Panc1 (cell line): ENCODE results near the gene LIMK2. TPM values are rescaled to one million over a fixed set of nuclear protein-coding genes. Genes with fewer than 3 reads are reported as not detected.
"Not testable (repeated sequence)": the region's sequence is repeated elsewhere in the genome, so short reads cannot be mapped to it uniquely, and the experiment has no call there.

ENCODE experiments used
- ATAC-seq: fragments of 200-7000 bp; cut with Tn5 transposase; 2 replicates; pipeline ENCODE4 v1.9.1; 2020; ENCODE audit warnings: mild to moderate bottlenecking, moderate library complexity
- BruUV-seq: library from RNA; stranded (reverse); fragments of 400-500 nt; replicated peaks from 2 replicates; lab custom pipeline; 2021; lab: Mats Ljungman, UMichigan
- CTCF ChIA-PET: fragments of 300-600 bp; sonication (Branson Sonifier 250); formaldehyde crosslinking; loops from one replicate; lab custom pipeline; 2022; ENCODE audit warnings: antibody characterized with exemption; lab: Charles Lee
- POLR2A ChIA-PET: fragments of 300-600 bp; sonication (Branson Sonifier 250); formaldehyde crosslinking; loops from one replicate; lab custom pipeline; 2022; ENCODE audit warnings: antibody characterized with exemption; lab: Charles Lee
- DNase-seq: peaks from one replicate; pipeline ENCODE4 v3.0.0-alpha.2; 2010; ENCODE audit warnings: low read depth, low spot score
- H3K27ac ChIP-seq: 2 replicates; pipeline ENCODE4 v1.5.1; 2011; ENCODE audit warnings: mild to moderate bottlenecking, low read length, inconsistent platforms
- H3K27me3 ChIP-seq: fragments of 200-500 bp; sonication (Bioruptor generic); 2 replicates; pipeline ENCODE4 v1.6.0; 2014; ENCODE audit warnings: low read length, inconsistent platforms; ENCODE audit not compliant: control insufficient read depth, insufficient read depth
- H3K36me3 ChIP-seq: fragments of 200-500 bp; sonication (Bioruptor generic); 2 replicates; pipeline ENCODE4 v1.5.1; 2014; ENCODE audit warnings: inconsistent platforms, mild to moderate bottlenecking, low read length, moderate library complexity; ENCODE audit not compliant: control insufficient read depth, insufficient read depth
- H3K4me1 ChIP-seq: 2 replicates; pipeline ENCODE4 v1.5.1; 2011; ENCODE audit warnings: inconsistent platforms, mild to moderate bottlenecking, low read length, moderate library complexity; ENCODE audit not compliant: control insufficient read depth, insufficient read depth
- H3K4me3 ChIP-seq, 2 experiments: 2 replicates each; pipeline ENCODE4 v1.5.1; 2011 to 2012; ENCODE audit warnings: low read depth in 2 of 2, low read length in 2 of 2, mild to moderate bottlenecking in 2 of 2, inconsistent platforms in 1 of 2, moderate library complexity in 1 of 2
- H3K9me3 ChIP-seq: fragments of 200-500 bp; sonication (Bioruptor generic); 2 replicates; pipeline ENCODE4 v1.5.1; 2014; ENCODE audit warnings: low read depth, mild to moderate bottlenecking, inconsistent platforms, low read length, moderate library complexity; ENCODE audit not compliant: control insufficient read depth, insufficient read depth
- POLR2AphosphoS5 ChIP-seq: IDR thresholded peaks from 2 replicates; pipeline ENCODE4 v1.6.1; 2012; ENCODE audit warnings: mild to moderate bottlenecking, low read depth, low read length, moderate library complexity
- SIN3A ChIP-seq: IDR thresholded peaks from 2 replicates; pipeline ENCODE4 v1.6.1; 2012; ENCODE audit warnings: low read depth, mild to moderate bottlenecking, low read length, moderate library complexity, borderline replicate concordance; ENCODE audit not compliant: insufficient read depth
- TCF7L2 ChIP-seq: IDR thresholded peaks from 2 replicates; pipeline ENCODE4 v1.6.1; 2011; ENCODE audit warnings: mild to moderate bottlenecking, low read depth, low read length, inconsistent platforms
- in situ Hi-C: cut with HindIII; loops from 2 replicates; pipeline ENCODE4 v1.10.0; 2016; ENCODE audit warnings: low sequenced_read_pairs, low pct_unique_long_range_greater_than_20kb
- intact Hi-C: fragments of 100-400 bp; cut with micrococcal nuclease; formaldehyde crosslinking; loops from one replicate; pipeline ENCODE4 v1.10.0; 2022; ENCODE audit not compliant: unreplicated experiment
- total RNA-seq: library from RNA; stranded (reverse); gene quantifications from one replicate; pipeline ENCODE4 v1.2.1, GENCODE V29; 2021; ENCODE audit not compliant: unreplicated experiment
- TF ChIP-seq, protein P1 (sequence below): fragments of 450-650 bp; IDR thresholded peaks from 2 replicates; pipeline ENCODE4 v1.5.1; 2017; ENCODE audit warnings: mild to moderate bottlenecking

Gene LIMK2
- total RNA-seq, 1 experiment from 2014 or later, result 12.6 TPM

DNA sequence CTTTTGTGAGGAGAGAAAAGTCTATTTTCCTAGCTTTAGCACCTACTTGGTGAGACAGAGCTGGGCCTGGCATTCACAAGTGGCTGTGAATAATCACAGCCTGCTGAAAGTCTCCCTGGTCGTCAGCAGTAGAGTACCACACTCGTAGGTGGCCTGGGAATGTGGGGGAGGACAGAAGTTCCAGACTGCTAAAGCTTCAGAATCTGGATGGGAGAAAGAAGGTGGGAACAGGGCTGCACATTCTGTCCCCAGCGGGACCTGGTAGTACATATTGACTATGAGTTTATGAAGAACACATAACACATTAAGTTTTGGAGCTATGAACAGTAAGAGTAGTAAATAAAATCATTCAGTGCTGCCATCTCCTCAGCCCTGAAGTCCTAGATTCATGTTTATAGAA lies 19.0 kb upstream of the LIMK2 start:
- DNase-seq, result no peak
- peaks cover 7% of the 10 kb centered on the region for H3K36me3 ChIP-seq

DNA sequence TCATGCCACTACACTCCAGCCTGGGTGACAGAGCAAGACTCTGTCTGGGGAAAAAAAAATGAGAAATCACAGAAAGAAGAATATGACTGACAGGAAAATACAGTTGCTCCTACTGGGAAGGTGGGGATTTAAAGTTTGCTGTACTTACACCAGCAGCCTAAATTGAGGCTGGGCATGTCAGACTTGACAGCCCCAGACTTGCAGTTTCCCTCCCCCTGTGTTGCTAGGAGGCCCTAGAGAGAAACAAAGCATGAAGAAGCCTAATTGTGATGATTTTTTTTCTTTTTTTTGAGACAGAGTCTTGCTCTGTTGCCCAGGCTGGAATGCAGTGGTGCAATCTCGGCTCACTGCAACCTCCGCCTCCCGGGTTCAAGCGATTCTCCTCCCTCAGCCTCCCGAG lies 17.4 kb upstream of the LIMK2 start:
- DNase-seq, H3K4me1 ChIP-seq, CTCF ChIA-PET, H3K27me3 ChIP-seq, in situ Hi-C loops, intact Hi-C loops, H3K36me3 ChIP-seq, H3K27ac ChIP-seq, POLR2A ChIA-PET, ATAC-seq, H3K9me3 ChIP-seq, BruUV-seq, H3K4me3 ChIP-seq: not testable (repeated sequence)

More for the DNA sequence above, 19.0 kb upstream of the LIMK2 start:
- no peak for TF ChIP-seq TCF7L2
- no peak for TF ChIP-seq POLR2AphosphoS5
- no peak for TF ChIP-seq SIN3A
- TF ChIP-seq, protein P1, sequence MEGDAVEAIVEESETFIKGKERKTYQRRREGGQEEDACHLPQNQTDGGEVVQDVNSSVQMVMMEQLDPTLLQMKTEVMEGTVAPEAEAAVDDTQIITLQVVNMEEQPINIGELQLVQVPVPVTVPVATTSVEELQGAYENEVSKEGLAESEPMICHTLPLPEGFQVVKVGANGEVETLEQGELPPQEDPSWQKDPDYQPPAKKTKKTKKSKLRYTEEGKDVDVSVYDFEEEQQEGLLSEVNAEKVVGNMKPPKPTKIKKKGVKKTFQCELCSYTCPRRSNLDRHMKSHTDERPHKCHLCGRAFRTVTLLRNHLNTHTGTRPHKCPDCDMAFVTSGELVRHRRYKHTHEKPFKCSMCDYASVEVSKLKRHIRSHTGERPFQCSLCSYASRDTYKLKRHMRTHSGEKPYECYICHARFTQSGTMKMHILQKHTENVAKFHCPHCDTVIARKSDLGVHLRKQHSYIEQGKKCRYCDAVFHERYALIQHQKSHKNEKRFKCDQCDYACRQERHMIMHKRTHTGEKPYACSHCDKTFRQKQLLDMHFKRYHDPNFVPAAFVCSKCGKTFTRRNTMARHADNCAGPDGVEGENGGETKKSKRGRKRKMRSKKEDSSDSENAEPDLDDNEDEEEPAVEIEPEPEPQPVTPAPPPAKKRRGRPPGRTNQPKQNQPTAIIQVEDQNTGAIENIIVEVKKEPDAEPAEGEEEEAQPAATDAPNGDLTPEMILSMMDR, result no peak
- no TSS peak for BruUV-seq
- Histone ChIP-seq H3K27me3 (no peaks in the 10 kb centered on the region), H3K4me3 (no peak overlapping the region), H3K27ac (no peak overlapping the region), H3K4me1 (no peaks in the 10 kb centered on the region), H3K9me3 (no peaks in the 10 kb centered on the region)
- no peak for ATAC-seq
- CTCF ChIA-PET, result interaction anchor here (0.8 kb wide), 1 partner anchor 17 kb away, joined by 9 read pairs; no protein-coding TSS in a partner anchor
- in situ Hi-C loops (no loop called here), intact Hi-C loops (no loop called here)
- POLR2A ChIA-PET, result no interaction called here

DNA sequence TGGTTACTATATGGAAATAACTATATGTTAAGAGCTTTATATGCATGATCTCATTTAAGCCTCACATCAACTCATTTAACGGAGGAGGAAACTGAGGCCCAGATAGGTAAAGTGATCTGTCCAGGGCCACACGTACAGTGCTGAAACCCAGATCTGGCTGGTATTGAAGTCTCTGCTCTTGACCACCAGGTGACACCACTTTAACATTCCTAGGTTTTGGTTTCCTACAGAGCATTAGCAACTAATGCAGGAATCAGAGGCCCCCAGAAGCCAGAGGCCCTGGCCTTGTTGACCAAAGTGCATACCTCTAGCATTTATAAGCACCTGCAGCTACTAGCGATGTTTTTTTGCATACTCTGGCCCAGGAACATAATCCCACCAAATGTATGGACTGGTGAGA lies 12.9 kb upstream of the LIMK2 start:
- Histone ChIP-seq H3K4me3 (no peak overlapping the region), H3K27me3 (no peaks in the 10 kb centered on the region), H3K9me3 (no peaks in the 10 kb centered on the region), H3K4me1 (no peaks in the 10 kb centered on the region), H3K27ac (no peak overlapping the region), H3K36me3 (peaks cover 7% of the 10 kb centered on the region)
- no TSS peak for BruUV-seq
- POLR2A ChIA-PET, result interaction anchor here (0.7 kb wide), 1 partner anchor 92 kb away, joined by 3 read pairs; the partner anchor contains the start of gene SELENOM
- ATAC-seq (no peak), DNase-seq (no peak)
- TF ChIP-seq, protein P1, result peak; percentile 24; the same call in 1 of the 2 replicates
- no peak for TF ChIP-seq TCF7L2
- CTCF ChIA-PET, result interaction anchor here (0.7 kb wide), 2 partner anchors 35 to 92 kb away, joined by 3 read pairs; partner anchors contain the start of gene SELENOM
- intact Hi-C loops, result no loop called here
- in situ Hi-C loops, result no loop called here

DNA sequence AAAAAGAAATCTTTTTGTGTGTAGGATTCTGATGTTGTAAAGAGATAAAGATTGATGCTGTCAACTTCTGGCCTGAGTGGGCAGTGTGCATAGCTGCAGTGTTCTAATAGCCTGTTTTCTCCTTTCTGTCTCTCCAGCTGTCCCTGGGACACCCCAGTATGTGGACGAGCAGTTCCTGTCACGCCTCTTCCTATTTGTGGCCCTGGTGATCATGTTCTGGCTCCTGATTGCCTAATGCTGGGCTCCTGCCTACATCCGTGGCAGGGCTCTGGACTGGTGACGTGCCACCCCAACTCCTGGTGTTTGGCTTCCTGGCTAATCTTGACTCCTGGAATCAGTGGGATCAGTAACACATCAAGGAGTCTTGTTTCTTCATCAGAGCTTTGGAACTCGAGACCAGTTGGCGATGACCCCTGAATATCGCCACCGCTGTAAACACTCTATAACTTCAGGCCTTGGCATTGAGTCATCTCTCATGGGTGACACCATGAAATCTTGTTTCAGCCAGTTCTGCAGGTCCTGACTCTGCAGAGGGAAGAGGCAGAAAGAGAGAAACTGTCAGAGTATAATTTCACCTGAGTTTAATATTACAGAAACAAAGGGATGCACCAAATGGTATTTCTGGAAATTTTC lies 7.6 kb upstream of the LIMK2 start:
- BruUV-seq, POLR2A ChIA-PET, in situ Hi-C loops, H3K36me3 ChIP-seq, intact Hi-C loops, H3K4me3 ChIP-seq, H3K27me3 ChIP-seq, H3K27ac ChIP-seq, H3K9me3 ChIP-seq, DNase-seq, ATAC-seq, H3K4me1 ChIP-seq: not testable (repeated sequence)
- CTCF ChIA-PET, result interaction anchor here (0.7 kb wide), 1 partner anchor 34 kb away, joined by 3 read pairs; no protein-coding TSS in a partner anchor

DNA sequence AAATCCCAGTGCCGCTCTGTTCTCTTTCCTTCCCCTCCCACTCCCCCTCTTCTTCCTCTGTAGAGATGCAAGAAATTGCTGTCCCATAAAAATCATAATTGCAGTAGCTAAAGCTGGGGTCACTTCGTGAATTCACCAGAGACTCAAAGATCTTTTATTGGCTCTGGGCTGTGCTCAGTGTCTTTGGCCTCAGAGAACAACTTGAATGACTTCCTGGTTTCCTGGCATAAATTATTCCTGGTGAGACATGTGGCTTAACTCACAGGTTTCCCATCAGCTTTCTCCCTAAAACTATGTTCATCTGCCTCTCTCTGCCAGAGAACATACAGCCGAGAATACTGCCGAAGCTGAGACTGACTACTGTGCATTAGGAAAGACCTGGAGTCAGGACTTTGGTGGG lies 7.0 kb upstream of the LIMK2 start:
- ATAC-seq, H3K27me3 ChIP-seq, POLR2A ChIA-PET, BruUV-seq, H3K9me3 ChIP-seq, H3K4me1 ChIP-seq, H3K4me3 ChIP-seq, intact Hi-C loops, CTCF ChIA-PET, H3K36me3 ChIP-seq, H3K27ac ChIP-seq, in situ Hi-C loops, DNase-seq: not testable (repeated sequence)
